ENCODE data around the gene GPR65. TPM values are rescaled to one million over a fixed set of nuclear protein-coding genes. Genes with fewer than 3 reads are reported as not detected.

GPR65 gene
- total RNA-seq, 1 experiment from 2014 or later = not detected

DNA sequence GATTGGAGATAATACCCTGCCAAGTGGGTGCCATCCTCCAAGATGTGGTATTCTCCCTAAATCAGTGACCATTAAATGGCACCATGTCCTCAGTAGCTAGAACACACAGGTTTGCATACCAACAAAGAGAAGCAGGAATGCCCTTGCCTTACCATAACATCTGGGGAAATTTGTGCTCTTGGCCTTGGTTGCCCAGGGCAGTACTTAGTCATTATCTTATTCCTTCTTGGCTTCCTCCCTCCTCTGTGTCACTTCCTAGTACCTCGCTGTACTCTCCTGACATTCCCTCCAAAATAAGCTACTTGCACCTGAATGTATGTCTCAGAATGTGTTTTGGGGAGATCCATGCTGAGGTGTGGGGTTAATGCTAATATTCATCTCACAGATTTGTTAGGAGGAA is 43.4 kb downstream of the GPR65 start:
- BruUV-seq (replicated peaks) = no TSS peak
- POLR2A ChIA-PET (ENCODE audit: unreplicated experiment) = no interaction called here

DNA sequence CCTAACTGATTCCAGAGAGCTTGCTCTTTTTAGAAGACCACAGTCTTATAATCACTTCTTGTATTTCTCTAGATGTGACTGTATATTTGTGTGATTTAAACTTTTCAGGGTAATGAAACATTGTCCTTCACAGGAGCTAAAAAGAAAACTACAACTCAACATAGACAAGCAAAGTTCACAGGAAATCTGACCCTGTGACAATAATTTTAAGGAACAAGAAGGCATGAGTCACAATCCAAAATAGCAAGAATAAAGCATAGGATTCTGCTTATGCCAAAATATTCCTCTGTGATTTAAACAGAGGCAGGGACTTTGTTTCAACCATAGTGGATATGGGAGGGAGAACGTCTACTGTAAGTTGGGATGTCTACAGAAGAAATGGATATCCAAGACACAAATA is 44.3 kb downstream of the GPR65 start:
- H3K4me1 ChIP-seq (ENCODE audit: insufficient read depth, low read length) = peaks cover 40% of the 10 kb centered on the region
- no peak overlapping the region for H3K9ac ChIP-seq (ENCODE audit: low read length)
- no peak overlapping the region for H3K4me3 ChIP-seq (ENCODE audit: low read length)
- TF ChIP-seq, protein P1, sequence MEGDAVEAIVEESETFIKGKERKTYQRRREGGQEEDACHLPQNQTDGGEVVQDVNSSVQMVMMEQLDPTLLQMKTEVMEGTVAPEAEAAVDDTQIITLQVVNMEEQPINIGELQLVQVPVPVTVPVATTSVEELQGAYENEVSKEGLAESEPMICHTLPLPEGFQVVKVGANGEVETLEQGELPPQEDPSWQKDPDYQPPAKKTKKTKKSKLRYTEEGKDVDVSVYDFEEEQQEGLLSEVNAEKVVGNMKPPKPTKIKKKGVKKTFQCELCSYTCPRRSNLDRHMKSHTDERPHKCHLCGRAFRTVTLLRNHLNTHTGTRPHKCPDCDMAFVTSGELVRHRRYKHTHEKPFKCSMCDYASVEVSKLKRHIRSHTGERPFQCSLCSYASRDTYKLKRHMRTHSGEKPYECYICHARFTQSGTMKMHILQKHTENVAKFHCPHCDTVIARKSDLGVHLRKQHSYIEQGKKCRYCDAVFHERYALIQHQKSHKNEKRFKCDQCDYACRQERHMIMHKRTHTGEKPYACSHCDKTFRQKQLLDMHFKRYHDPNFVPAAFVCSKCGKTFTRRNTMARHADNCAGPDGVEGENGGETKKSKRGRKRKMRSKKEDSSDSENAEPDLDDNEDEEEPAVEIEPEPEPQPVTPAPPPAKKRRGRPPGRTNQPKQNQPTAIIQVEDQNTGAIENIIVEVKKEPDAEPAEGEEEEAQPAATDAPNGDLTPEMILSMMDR (conservative IDR thresholded peaks at IDR 0.05; ENCODE audit: low read depth, low read length) = no peak
- no peak for TF ChIP-seq EZH2phosphoT487 (IDR thresholded peaks at IDR 0.05; ENCODE audit: borderline replicate concordance, low read length)
- no peak for TF ChIP-seq EZH2 (IDR thresholded peaks at IDR 0.05; ENCODE audit: low read length, unreplicated experiment)
- H3F3A ChIP-seq (ENCODE audit: low read length, unreplicated experiment) = no peaks in the 10 kb centered on the region
- ChIA-PET POLR2A (ENCODE audit: unreplicated experiment) (no interaction called here), CTCF (no interaction called here)
- no peaks in the 10 kb centered on the region for H3K27me3 ChIP-seq (ENCODE audit: low read length)
- H3K36me3 ChIP-seq (ENCODE audit: low read depth, low read length) = no peaks in the 10 kb centered on the region
- no peak overlapping the region for H2AFZ ChIP-seq (ENCODE audit: low read length)
- no TSS peak for BruUV-seq (replicated peaks)
- H3K4me2 ChIP-seq (ENCODE audit: low read length) = peak overlapping the region; percentile 29
- H3K9me2 ChIP-seq (replicated peaks; ENCODE audit: low read length) = no peaks in the 10 kb centered on the region
- intact Hi-C loops (cut with micrococcal nuclease) = no loop called here
- no peaks in the 10 kb centered on the region for H3K9me3 ChIP-seq (ENCODE audit: low read length)
- DNase-seq (peak; percentile 34), ATAC-seq (no peak)
- 0 out of 2 replicates have a peak overlapping the region, but pooled peaks have one; percentile 27 for H3K27ac ChIP-seq (ENCODE audit: low read length)
- no peaks in the 10 kb centered on the region for H4K20me1 ChIP-seq (ENCODE audit: low read length)
- H3K79me2 ChIP-seq (ENCODE audit: low read length) = no peaks in the 10 kb centered on the region

More for the DNA sequence above, 43.4 kb downstream of the GPR65 start:
- no peaks in the 10 kb centered on the region for H3K9me3 ChIP-seq (ENCODE audit: low read length)
- H3K79me2 ChIP-seq (ENCODE audit: low read length) = no peaks in the 10 kb centered on the region
- no peak overlapping the region for H3K4me2 ChIP-seq (ENCODE audit: low read length)
- no peaks in the 10 kb centered on the region for H3K9me2 ChIP-seq (replicated peaks; ENCODE audit: low read length)
- no peak overlapping the region for H3K27ac ChIP-seq (ENCODE audit: low read length)
- H3K4me3 ChIP-seq (ENCODE audit: low read length) = no peak overlapping the region
- DNase-seq = peak; percentile 18
- no peak; the same call in 1 of the 2 replicates for ATAC-seq
- TF ChIP-seq, protein P1 (conservative IDR thresholded peaks at IDR 0.05; ENCODE audit: low read depth, low read length) = no peak
- no peak for TF ChIP-seq EZH2phosphoT487 (IDR thresholded peaks at IDR 0.05; ENCODE audit: borderline replicate concordance, low read length)
- TF ChIP-seq EZH2 (IDR thresholded peaks at IDR 0.05; ENCODE audit: low read length, unreplicated experiment) = no peak
- H3K4me1 ChIP-seq (ENCODE audit: insufficient read depth, low read length) = peaks cover 48% of the 10 kb centered on the region
- CTCF ChIA-PET = no interaction called here
- no peaks in the 10 kb centered on the region for H3K36me3 ChIP-seq (ENCODE audit: low read depth, low read length)
- intact Hi-C loops (cut with micrococcal nuclease) = no loop called here
- no peak overlapping the region for H3K9ac ChIP-seq (ENCODE audit: low read length)
- H2AFZ ChIP-seq (ENCODE audit: low read length) = no peak overlapping the region
- peaks cover 4% of the 10 kb centered on the region for H3F3A ChIP-seq (ENCODE audit: low read length, unreplicated experiment)
- H3K27me3 ChIP-seq (ENCODE audit: low read length) = no peaks in the 10 kb centered on the region
- H4K20me1 ChIP-seq (ENCODE audit: low read length) = no peaks in the 10 kb centered on the region

DNA sequence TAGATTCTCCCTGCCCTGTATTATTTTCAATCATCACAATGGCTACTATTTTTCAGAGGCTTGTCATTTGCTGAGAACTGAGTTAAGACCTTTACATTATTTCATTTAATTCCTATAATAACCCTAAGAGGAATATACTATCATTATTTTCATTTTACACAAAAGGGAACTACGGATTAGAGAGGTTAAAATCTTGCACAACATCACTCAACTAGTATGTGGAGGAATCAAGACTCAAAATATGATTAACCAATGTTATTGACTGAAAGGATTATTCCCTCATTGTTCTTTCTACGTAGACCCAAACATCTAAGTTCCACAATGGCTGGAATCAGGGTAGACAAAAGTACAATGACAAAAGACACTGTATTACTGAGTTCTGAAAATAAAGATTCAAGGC is 45.0 kb downstream of the GPR65 start:
- BruUV-seq (replicated peaks) = no TSS peak
- ATAC-seq (no peak), DNase-seq (no peak)
- Histone ChIP-seq H3K79me2 (ENCODE audit: low read length) (no peaks in the 10 kb centered on the region), H3K9ac (ENCODE audit: low read length) (no peak overlapping the region), H3K4me2 (ENCODE audit: low read length) (0 out of 2 replicates have a peak overlapping the region, but pooled peaks have one; percentile 29), H3K27me3 (ENCODE audit: low read length) (no peaks in the 10 kb centered on the region), H3K27ac (ENCODE audit: low read length) (no peak overlapping the region), H3K36me3 (ENCODE audit: low read depth, low read length) (no peaks in the 10 kb centered on the region), H3K9me3 (ENCODE audit: low read length) (no peaks in the 10 kb centered on the region), H3K4me3 (ENCODE audit: low read length) (no peak overlapping the region), H3F3A (ENCODE audit: low read length, unreplicated experiment) (no peaks in the 10 kb centered on the region), H3K4me1 (ENCODE audit: insufficient read depth, low read length) (peaks cover 34% of the 10 kb centered on the region), H3K9me2 (replicated peaks; ENCODE audit: low read length) (no peaks in the 10 kb centered on the region), H2AFZ (ENCODE audit: low read length) (no peak overlapping the region), H4K20me1 (ENCODE audit: low read length) (no peaks in the 10 kb centered on the region)
- intact Hi-C loops (cut with micrococcal nuclease) = no loop called here
- POLR2A ChIA-PET (ENCODE audit: unreplicated experiment) = no interaction called here
- CTCF ChIA-PET = no interaction called here
- no peak for TF ChIP-seq EZH2phosphoT487 (IDR thresholded peaks at IDR 0.05; ENCODE audit: borderline replicate concordance, low read length)
- no peak for TF ChIP-seq EZH2 (IDR thresholded peaks at IDR 0.05; ENCODE audit: low read length, unreplicated experiment)
- TF ChIP-seq, protein P1 (conservative IDR thresholded peaks at IDR 0.05; ENCODE audit: low read depth, low read length) = no peak
